Measurements from ENCODE around the gene LMX1B.
"Not testable (repeated sequence)": the region's sequence is repeated elsewhere in the genome, so short reads cannot be mapped to it uniquely, and the experiment has no call there.

Gene LMX1B

GRCh38 chr9:126636983-126637798 lies 23.5 kb downstream of the LMX1B start:
- no peak for DNase-seq

- DNase-seq, result peak; percentile 79
These were observed 24.9 kb downstream of the LMX1B start for GRCh38 chr9:126638571-126639132.

GRCh38 chr9:126639318-126640000 lies 25.7 kb downstream of the LMX1B start:
- DNase-seq, result no peak

GRCh38 chr9:126641118-126641851 lies 27.6 kb downstream of the LMX1B start:
- no peak for DNase-seq

- DNase-seq, result no peak
These were observed 28.4 kb downstream of the LMX1B start for GRCh38 chr9:126642010-126642744.

- no peak for DNase-seq
These were observed 29.1 kb downstream of the LMX1B start for GRCh38 chr9:126642839-126643238.

- DNase-seq, result no peak
These were observed 30.3 kb downstream of the LMX1B start for GRCh38 chr9:126643945-126644527.

- no peak for DNase-seq
These were observed 32.4 kb downstream of the LMX1B start for GRCh38 chr9:126646162-126646561.

GRCh38 chr9:126647585-126648411 lies 34.1 kb downstream of the LMX1B start:
- no peak for DNase-seq

GRCh38 chr9:126649477-126649876 lies 35.7 kb downstream of the LMX1B start:
- no peak for DNase-seq

GRCh38 chr9:126650404-126651341 lies 36.9 kb downstream of the LMX1B start:
- DNase-seq, result peak; percentile 36

GRCh38 chr9:126652140-126652582 lies 38.4 kb downstream of the LMX1B start:
- peak; percentile 69 for DNase-seq

- no peak for DNase-seq
These were observed 40.4 kb downstream of the LMX1B start for GRCh38 chr9:126654124-126654523.

- DNase-seq, result not testable (repeated sequence)
These were observed 42.5 kb downstream of the LMX1B start for GRCh38 chr9:126656214-126656613.

GRCh38 chr9:126658201-126658825 lies 44.6 kb downstream of the LMX1B start:
- DNase-seq, result no peak

GRCh38 chr9:126658956-126659555 lies 45.3 kb downstream of the LMX1B start:
- no peak for DNase-seq

GRCh38 chr9:126661122-126661520 lies 47.4 kb downstream of the LMX1B start:
- DNase-seq, result no peak

- DNase-seq, result peak; percentile 30
These were observed 48.0 kb downstream of the LMX1B start for GRCh38 chr9:126661521-126662251.
